HEK293T (cell line): ENCODE data around the gene CHMP2B.
A peak's percentile ranks its signal among the peaks of the same experiment; 100 is the strongest.
"Not testable (repeated sequence)": the region's sequence is repeated elsewhere in the genome, so short reads cannot be mapped to it uniquely, and the experiment has no call there.

ENCODE experiments used
- CTCF ChIA-PET: fragments of 350-600 bp; formaldehyde crosslinking; extraction: SDS; loops from one replicate; lab custom pipeline; 2021; ENCODE audit warnings: antibody characterized with exemption, inconsistent platforms; lab: Yijun Ruan, JAX
- POLR2A ChIA-PET: fragments of 350-600 bp; formaldehyde crosslinking; extraction: SDS; loops from one replicate; lab custom pipeline; 2020; ENCODE audit warnings: antibody characterized with exemption, inconsistent platforms; lab: Yijun Ruan, JAX
- DNase-seq: peaks from one replicate; pipeline ENCODE4 v3.0.0; 2012; ENCODE audit warnings: mixed read lengths; ENCODE audit errors: extremely low spot score
- ARNT ChIP-seq: fragments of 450-650 bp; IDR thresholded peaks from 2 replicates; pipeline ENCODE4 v1.6.1; 2017; ENCODE audit warnings: mild to moderate bottlenecking
- BHLHE40 ChIP-seq: fragments of 450-650 bp; IDR thresholded peaks from 2 replicates; pipeline ENCODE4 v1.6.1; 2016; ENCODE audit warnings: mild to moderate bottlenecking, moderate library complexity, borderline replicate concordance
- CTBP1 ChIP-seq: fragments of 450-650 bp; IDR thresholded peaks from 2 replicates; pipeline ENCODE4 v1.6.1; 2016; ENCODE audit warnings: borderline replicate concordance
- ELF4 ChIP-seq: fragments of 450-650 bp; IDR thresholded peaks from 2 replicates; pipeline ENCODE4 v1.6.1; 2017; ENCODE audit warnings: antibody characterized with exemption
- FOXA1 ChIP-seq: fragments of 450-650 bp; IDR thresholded peaks from 2 replicates; pipeline ENCODE4 v1.6.1; 2016; ENCODE audit warnings: mild to moderate bottlenecking
- FOXK2 ChIP-seq: fragments of 450-650 bp; IDR thresholded peaks from 2 replicates; pipeline ENCODE4 v1.6.1; 2016; ENCODE audit warnings: mild to moderate bottlenecking
- FOXM1 ChIP-seq: fragments of 450-650 bp; IDR thresholded peaks from 2 replicates; pipeline ENCODE4 v1.6.1; 2017; ENCODE audit warnings: mild to moderate bottlenecking, borderline replicate concordance
- HDGF ChIP-seq: fragments of 450-650 bp; IDR thresholded peaks from 2 replicates; pipeline ENCODE4 v1.6.1; 2017; ENCODE audit warnings: antibody characterized with exemption, borderline replicate concordance
- L3MBTL2 ChIP-seq: fragments of 450-650 bp; conservative IDR thresholded peaks from 2 replicates; pipeline ENCODE4 v1.6.1; 2016; ENCODE audit warnings: mild to moderate bottlenecking
- LEF1 ChIP-seq: fragments of 450-650 bp; IDR thresholded peaks from 2 replicates; pipeline ENCODE4 v1.6.1; 2017; ENCODE audit warnings: mild to moderate bottlenecking, borderline replicate concordance
- NFRKB ChIP-seq: fragments of 450-650 bp; IDR thresholded peaks from 2 replicates; pipeline ENCODE4 v1.6.1; 2016; ENCODE audit warnings: mild to moderate bottlenecking, moderate library complexity
- SP1 ChIP-seq: fragments of 450-650 bp; IDR thresholded peaks from 2 replicates; pipeline ENCODE4 v1.6.1; 2017
- SUZ12 ChIP-seq: fragments of 450-650 bp; IDR thresholded peaks from 2 replicates; pipeline ENCODE4 v1.6.1; 2016; ENCODE audit warnings: mild to moderate bottlenecking
- TARDBP ChIP-seq: fragments of 450-650 bp; IDR thresholded peaks from 2 replicates; pipeline ENCODE4 v1.6.1; 2016
- ZNF384 ChIP-seq: fragments of 450-650 bp; IDR thresholded peaks from 2 replicates; pipeline ENCODE4 v1.6.1; 2016
- TF ChIP-seq, protein P1 (sequence below): fragments of 450-650 bp; IDR thresholded peaks from 2 replicates; pipeline ENCODE4 v1.6.1; 2016

CHMP2B gene

DNA sequence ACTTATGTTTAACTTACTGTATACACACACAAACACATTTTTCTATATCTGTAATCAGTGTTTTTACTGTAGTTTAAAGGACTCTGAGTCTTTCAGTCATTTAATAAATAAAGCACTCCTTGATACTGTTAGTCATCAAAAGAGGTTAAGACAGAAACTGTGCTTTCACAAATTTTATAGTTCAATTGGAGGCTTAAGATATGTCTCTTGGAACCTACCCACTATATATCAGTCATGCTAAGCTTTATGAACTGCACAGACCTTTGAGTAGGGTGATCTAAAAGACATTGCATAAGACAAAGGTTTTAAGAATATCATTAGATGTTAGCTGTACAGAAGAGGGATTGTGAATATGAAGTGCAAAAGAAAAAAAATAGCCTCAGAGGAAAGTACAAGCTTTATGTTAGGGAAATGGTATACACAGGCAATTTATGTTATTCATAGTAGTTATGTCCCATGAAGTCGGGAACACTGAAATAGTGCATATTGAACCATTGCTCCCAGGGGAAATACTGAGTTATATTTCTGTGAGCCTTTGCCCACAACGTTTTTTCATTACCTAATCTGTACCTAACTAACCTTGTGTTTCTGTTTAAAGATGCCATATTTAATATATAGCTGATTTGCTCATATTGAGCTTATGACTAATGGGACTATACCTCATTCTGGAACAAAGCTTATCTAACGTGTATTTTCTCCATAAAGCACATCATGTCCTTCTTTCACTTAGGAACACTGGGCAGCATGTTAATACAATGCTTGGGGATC is 19.7 kb downstream of the CHMP2B start:
- TF ChIP-seq ARNT (no peak), LEF1 (no peak), ELF4 (no peak), NFRKB (no peak), HDGF (no peak), TARDBP (no peak), L3MBTL2 (no peak), FOXM1 (no peak), CTBP1 (no peak), FOXA1 (no peak), BHLHE40 (no peak), ZNF384 (no peak), SUZ12 (no peak), SP1 (no peak)
- no peak for DNase-seq
- POLR2A ChIA-PET = interaction anchor here (1.0 kb wide), 1 partner anchor 20 kb away, joined by 3 read pairs; the partner anchor contains the start of gene CHMP2B
- CTCF ChIA-PET = no interaction called here

DNA sequence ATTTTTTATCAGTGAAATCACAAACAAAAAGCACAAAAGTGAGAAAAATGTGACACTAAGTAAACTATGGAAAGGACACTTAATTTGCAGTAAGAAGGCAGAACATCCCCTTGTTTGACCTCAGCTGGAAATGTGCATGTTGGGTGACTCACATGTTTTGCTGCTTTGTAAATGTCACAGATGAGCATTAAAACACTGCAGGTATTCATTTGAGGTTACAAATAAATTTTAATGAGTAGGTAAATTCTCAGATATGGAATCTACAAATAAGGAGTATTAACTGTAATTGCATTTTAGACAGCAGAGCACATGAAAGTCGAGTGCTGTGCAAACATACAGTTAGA is 20.3 kb downstream of the CHMP2B start:
- TF ChIP-seq SUZ12 (no peak), NFRKB (no peak), LEF1 (no peak), ZNF384 (no peak), L3MBTL2 (no peak), FOXK2 (no peak), HDGF (no peak), SP1 (no peak), FOXM1 (no peak), FOXA1 (no peak), TARDBP (no peak), ELF4 (no peak), ARNT (no peak), BHLHE40 (no peak), CTBP1 (no peak)
- TF ChIP-seq, protein P1, sequence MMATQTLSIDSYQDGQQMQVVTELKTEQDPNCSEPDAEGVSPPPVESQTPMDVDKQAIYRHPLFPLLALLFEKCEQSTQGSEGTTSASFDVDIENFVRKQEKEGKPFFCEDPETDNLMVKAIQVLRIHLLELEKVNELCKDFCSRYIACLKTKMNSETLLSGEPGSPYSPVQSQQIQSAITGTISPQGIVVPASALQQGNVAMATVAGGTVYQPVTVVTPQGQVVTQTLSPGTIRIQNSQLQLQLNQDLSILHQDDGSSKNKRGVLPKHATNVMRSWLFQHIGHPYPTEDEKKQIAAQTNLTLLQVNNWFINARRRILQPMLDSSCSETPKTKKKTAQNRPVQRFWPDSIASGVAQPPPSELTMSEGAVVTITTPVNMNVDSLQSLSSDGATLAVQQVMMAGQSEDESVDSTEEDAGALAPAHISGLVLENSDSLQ = no peak
- POLR2A ChIA-PET = interaction anchor here (1.0 kb wide), 1 partner anchor 20 kb away, joined by 3 read pairs; the partner anchor contains the start of gene CHMP2B
- DNase-seq = no peak
- CTCF ChIA-PET = no interaction called here

DNA sequence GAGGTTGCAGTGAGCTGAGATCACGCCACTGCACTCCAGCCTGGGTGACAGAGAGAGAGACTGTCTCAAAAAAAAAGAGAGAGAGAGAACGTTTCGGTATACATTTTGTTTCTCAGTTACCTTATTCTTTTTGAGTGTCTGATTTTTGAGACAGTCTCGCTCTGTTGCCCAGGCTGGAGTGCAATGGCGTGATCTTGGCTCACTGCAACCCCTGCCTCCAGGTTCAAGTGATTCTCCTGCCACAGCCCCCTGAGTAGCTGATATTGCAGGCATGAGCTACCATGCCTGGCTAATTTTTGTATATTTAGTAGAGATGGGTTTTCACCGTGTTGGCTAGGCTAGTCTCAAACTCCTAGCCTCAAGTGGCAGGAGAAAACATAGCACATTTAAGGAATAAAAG is 21.1 kb downstream of the CHMP2B start:
- ChIA-PET CTCF (interaction anchor here (1.2 kb wide), 1 partner anchor 11 kb away, joined by 3 read pairs; no protein-coding TSS in a partner anchor), POLR2A (interaction anchor here (1.5 kb wide), 1 partner anchor 21 kb away, joined by 4 read pairs; the partner anchor contains the start of gene CHMP2B)
- not testable (repeated sequence) for DNase-seq

DNA sequence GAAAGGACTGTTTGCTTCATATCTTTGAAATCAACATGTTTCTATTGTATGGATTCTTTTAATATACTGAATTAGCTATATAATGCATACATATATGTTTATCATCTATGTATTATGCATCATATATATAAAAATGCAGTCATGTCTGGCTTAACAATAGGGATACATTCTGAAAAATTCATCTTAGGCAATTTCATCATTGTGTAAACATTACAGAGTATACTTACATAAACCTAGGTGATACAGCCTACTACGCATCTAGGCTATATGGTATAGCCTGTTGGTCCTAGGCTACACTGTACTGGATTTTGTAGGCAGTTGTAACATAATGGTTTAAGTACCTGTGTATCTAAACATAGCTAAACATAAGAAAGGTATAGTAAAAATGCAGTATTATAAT is 21.7 kb downstream of the CHMP2B start:
- no peak for DNase-seq
- POLR2A ChIA-PET = interaction anchor here (1.5 kb wide), 1 partner anchor 21 kb away, joined by 4 read pairs; the partner anchor contains the start of gene CHMP2B
- TF ChIP-seq TARDBP = no peak
- TF ChIP-seq ELF4 = no peak
- TF ChIP-seq FOXK2 = no peak
- no peak for TF ChIP-seq FOXM1
- TF ChIP-seq FOXA1 = no peak
- no peak for TF ChIP-seq LEF1
- TF ChIP-seq ZNF384 = no peak
- no peak for TF ChIP-seq NFRKB
- no peak for TF ChIP-seq SUZ12
- no peak for TF ChIP-seq ARNT
- TF ChIP-seq L3MBTL2 = no peak
- TF ChIP-seq CTBP1 = no peak
- TF ChIP-seq SP1 = no peak
- TF ChIP-seq, protein P1 = no peak
- TF ChIP-seq BHLHE40 = no peak
- CTCF ChIA-PET = interaction anchor here (1.2 kb wide), 1 partner anchor 11 kb away, joined by 3 read pairs; no protein-coding TSS in a partner anchor

DNA sequence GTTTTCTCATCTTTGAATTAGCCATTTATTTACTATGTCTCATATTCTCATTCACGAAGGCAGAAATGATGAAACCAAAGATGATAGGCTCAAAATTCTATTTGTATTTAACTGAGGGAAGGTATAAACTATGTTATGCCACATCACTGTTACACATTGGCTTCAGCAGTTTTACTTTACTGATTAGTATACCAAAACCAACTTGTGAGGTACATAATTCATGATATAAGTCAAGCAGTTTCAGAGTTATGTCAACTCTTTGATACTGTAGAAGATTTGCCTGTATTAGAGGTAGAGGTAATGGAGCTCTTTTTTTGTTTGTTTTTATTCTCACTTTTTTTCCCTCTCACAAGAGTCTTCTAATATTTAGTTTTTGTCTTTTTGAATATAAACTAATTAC is 22.9 kb downstream of the CHMP2B start:
- ChIA-PET CTCF (no interaction called here), POLR2A (no interaction called here)
- DNase-seq = no peak
- TF ChIP-seq LEF1 = no peak
- TF ChIP-seq, protein P1 = no peak
- no peak for TF ChIP-seq NFRKB
- no peak for TF ChIP-seq ELF4
- no peak for TF ChIP-seq L3MBTL2
- TF ChIP-seq FOXA1 = no peak
- TF ChIP-seq FOXM1 = no peak
- TF ChIP-seq SP1 = no peak
- no peak for TF ChIP-seq BHLHE40
- no peak for TF ChIP-seq SUZ12
- TF ChIP-seq HDGF = no peak
- TF ChIP-seq FOXK2 = no peak

DNA sequence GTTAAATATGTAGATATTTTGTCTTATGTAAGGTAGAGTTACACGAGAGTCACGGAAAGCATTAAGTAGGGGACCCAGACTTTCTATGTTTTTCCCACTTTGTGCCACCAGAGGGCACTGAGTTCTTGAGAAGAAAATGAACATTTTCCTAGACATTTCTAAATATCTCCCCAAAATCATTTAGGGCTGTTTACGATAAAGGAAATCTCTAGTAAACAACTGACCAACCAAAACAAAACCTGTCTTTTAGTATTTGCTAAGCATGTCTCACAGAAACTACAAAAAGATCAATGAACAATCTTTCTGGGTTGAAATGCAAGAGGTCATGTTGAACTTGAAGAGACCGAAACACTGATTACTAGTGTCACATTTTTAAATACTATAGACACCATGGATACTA is 33.2 kb downstream of the CHMP2B start:
- CTCF ChIA-PET = interaction anchor here (0.7 to 2.1 kb wide), 7 partner anchors 10 to 744 kb away, joined by 3 to 9 read pairs (median 3); partner anchors contain the start of gene CHMP2B
- DNase-seq = peak; percentile 26

More for the DNA sequence above, 33.2 kb downstream of the CHMP2B start:
- TF ChIP-seq FOXM1 (no peak), BHLHE40 (no peak)
- POLR2A ChIA-PET = no interaction called here
